Prostate gland (tissue), 2 donors: ENCODE results near the gene TMEM79.

Experiments
- POLR2AphosphoS5 ChIP-seq: sonication (generic); formaldehyde crosslinking; IDR thresholded peaks from one replicate; pipeline ENCODE4 v1.6.1; 2017; ENCODE audit warnings: antibody characterized with exemption
- TF ChIP-seq, protein P1 (sequence below), 4 experiments: fragments of 200-600 bp in 2 of 4; fragments of 450-650 bp in 2 of 4; sonication (generic) in 2 of 4; IDR thresholded peaks; 1 replicate in 3 of 4; 2 replicates in 1 of 4; pipeline ENCODE4 v1.5.1; 2016 to 2019; ENCODE audit warnings: antibody characterized with exemption in 4 of 4, mild to moderate bottlenecking in 2 of 4, moderate library complexity in 2 of 4

DNA sequence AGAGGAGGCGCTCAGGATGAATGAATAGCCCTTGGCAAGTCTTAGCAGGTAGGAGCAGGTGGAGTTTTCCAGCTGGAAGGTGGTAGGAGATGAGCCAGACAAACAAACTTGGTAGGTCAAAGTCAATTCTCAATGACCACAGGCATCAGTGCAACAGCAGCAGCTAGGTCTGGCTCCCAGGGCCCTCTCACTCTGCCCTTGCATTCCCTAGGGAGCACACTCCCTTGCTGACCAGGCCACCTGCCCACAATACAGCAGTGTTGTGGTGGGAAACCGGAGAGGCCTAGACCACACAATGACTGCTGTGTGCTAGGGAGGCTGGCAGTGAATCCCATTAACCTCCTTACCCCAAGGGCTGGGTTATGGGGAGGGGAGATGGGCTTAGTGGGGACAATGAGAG is 23.2 kb upstream of the TMEM79 start:
- TF ChIP-seq, protein P1, sequence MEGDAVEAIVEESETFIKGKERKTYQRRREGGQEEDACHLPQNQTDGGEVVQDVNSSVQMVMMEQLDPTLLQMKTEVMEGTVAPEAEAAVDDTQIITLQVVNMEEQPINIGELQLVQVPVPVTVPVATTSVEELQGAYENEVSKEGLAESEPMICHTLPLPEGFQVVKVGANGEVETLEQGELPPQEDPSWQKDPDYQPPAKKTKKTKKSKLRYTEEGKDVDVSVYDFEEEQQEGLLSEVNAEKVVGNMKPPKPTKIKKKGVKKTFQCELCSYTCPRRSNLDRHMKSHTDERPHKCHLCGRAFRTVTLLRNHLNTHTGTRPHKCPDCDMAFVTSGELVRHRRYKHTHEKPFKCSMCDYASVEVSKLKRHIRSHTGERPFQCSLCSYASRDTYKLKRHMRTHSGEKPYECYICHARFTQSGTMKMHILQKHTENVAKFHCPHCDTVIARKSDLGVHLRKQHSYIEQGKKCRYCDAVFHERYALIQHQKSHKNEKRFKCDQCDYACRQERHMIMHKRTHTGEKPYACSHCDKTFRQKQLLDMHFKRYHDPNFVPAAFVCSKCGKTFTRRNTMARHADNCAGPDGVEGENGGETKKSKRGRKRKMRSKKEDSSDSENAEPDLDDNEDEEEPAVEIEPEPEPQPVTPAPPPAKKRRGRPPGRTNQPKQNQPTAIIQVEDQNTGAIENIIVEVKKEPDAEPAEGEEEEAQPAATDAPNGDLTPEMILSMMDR (IDR thresholded peaks at IDR 0.05): no peak
- TF ChIP-seq POLR2AphosphoS5: no peak
